ENCODE measurements around the gene LORICRIN.

Gene LORICRIN

DNA sequence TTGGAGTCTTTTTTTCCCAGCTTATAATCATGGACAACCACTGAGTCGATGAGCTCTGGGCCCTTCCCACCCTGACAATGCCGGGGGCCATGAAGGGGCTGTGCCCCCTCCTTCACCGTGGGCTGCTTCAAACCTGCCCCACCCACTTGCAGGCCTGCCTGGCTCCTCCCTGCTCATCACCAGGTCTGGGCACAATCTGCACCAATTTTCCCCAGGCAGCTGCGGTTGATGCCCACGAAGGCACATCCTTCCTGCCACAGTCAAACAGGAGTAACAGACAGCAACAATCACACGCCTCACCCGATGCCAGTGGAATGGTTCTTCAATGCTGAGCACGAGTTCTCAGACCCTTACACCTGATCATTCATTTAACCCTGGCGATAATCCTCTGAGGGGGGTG is 34.4 kb downstream of the LORICRIN start:
- H3K4me3 ChIP-seq (ENCODE audit: low read depth, low read length), result no peak overlapping the region

DNA sequence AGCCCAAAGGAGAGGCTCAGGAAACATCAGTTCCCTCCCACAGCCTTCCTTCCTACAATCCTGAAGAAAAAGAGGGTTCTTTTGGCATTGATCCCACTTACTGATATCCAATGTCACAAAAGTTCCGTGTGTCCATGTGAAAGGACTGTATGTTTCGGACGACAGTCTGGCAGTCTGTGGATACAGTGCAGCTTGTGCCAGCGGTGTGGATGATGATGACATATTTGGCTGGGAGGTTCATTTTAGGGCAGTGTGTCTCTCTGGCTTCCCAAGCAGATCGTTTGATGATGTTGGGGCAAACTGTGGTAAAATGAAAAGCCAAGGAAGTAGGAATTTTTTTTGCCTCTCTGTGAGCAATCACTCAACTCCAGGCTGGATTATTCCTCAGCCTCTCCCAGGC is 42.8 kb downstream of the LORICRIN start:
- H3K4me3 ChIP-seq (ENCODE audit: low read depth, low read length), result no peak overlapping the region

DNA sequence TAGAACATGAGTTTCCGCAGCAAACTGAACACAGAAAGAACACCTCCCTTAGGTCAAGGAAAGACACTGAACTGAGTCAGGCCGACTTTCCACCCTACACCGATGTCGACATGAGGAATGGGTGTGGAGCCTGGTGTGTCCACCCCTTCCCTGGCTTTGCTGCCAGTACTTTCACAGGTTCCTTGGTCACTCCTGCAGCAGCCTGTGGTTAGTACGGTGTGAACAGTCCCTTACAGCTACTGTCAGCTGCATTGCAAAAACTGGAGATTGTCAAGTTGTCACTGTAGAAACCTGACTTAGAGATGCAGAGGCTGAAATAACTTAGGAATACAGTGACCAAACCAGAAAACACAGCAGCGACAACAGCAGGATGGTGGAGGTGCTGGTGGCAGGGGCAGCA is 46.2 kb downstream of the LORICRIN start:
- H3K4me3 ChIP-seq (ENCODE audit: low read depth, low read length), result no peak overlapping the region

DNA sequence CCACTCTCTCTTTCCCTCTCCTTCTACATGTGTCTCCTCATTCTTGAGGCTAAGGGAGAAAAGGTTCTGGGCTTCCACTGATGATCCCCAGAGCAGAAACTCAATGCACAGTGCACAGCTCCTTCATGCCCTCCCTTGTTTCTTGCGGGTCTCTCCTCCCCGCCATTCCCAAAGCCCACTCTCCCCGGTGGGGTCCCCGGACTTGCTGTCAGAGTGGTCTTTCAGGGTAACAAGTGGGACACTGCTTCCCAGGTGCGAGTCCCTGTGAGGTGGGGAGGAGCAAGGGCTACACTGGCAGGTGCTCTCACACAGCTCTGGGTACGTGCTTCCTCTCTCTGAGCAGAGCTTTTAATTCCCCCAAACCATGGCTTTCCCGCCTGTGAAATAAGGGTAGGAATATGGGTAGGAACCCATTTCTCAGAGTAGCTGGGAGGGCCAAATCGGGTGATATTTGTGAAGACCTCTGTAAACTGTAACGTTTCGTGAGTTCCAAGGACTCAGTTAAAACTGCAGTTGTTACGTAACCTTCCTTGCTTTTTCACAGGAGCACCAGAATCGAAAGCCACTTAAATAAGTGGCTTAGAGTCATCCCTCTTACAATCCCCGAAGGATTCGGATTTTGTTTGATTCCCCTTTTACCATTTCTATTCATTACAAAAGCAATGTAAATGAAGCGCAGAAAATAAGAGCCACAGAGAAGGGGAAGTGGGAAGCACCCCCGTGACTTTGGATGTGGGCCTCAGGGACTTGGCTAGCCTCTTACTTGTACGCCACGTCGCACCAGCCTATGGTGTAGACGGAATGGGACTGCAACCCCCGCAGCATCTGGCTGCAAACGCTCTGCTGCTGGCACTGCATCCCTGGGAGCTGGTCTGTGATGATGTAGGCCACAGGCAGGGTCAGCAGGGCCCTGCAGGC is 47.1 kb downstream of the LORICRIN start:
- no peak overlapping the region for H3K4me3 ChIP-seq (ENCODE audit: low read depth, low read length)

DNA sequence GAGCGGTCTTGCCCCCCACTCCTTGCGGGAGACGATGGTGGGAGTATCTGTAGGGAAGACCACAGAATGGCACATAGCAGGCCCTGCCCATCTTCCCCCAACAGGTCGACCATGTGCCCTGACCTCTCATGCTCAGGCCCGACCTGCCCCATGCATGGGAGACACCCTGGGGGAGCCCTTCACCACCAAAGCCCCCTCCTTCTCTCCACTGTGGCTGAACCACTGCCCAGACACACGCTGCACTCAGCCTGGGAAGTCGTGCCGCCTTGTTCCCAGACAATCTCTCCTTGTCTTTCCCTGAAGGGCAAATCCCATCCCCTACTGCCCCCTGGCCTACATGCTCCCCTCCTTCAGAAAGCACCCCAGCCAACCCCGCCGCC is 47.7 kb downstream of the LORICRIN start:
- H3K4me3 ChIP-seq (ENCODE audit: low read depth, low read length), result no peak overlapping the region

DNA sequence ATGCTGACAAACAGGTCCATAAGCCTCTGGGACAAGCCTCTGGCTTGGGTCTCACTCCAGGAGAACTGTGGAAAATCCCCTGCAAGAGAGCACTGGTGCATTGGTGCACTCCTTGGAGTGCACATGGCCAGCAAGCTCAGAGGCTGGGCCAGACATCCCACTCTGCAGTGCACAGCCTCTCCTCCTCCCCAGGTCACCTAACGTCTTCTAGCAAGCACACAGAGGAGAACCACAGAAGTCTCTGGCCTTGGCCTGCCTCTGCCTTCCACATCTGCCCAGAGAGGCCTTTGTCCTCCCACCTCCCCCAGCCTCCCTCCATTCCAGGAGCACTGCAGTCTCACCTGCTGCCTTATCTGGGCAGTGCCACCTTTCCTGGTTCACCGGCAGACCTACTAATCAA is 49.1 kb downstream of the LORICRIN start:
- no peak overlapping the region for H3K4me3 ChIP-seq (ENCODE audit: low read depth, low read length)

DNA sequence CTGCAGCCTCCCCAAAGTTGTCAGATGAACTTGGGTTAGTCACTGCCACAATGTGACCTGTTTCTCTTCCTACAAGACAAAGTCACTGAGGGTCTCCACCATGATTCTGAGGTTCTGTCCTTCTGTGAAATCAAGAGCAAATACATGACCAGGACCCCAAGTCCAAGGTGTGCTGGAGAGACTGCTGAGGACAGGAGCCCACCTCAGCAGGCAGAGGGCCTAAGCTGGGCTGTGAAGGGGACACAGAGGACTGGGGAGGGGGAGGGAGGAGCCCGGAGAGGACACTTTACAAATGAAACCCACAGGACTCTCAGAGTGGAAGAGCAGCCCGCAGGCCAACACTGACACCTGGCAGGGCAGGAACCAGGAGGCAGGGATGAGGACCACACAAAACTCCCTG is 50.0 kb downstream of the LORICRIN start:
- H3K4me3 ChIP-seq (ENCODE audit: low read depth, low read length), result no peak overlapping the region

DNA sequence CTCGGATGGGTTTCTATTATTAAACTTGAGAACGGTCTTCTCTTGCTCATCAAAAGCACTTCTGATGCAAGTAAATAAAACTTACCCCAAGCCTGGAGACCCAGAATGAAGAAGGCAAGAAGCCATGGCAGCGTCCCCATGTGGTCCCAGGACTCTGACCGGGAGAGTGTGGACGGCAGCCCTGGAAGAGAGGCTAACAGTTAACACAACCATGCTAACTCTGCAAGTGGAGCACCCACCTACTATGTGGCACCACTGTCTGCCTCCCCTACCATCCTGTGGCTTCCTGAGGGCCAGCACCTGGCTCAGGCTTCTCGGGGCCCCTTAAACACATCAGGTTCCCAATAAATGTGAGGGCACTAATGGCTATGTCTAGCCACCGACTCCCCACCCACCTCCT is 51.0 kb downstream of the LORICRIN start:
- no peak overlapping the region for H3K4me3 ChIP-seq (ENCODE audit: low read depth, low read length)

Measured in iPS-11a (cell line).